ENCODE measurements around the gene PMS2.
"Not testable (repeated sequence)": the region's sequence is repeated elsewhere in the genome, so short reads cannot be mapped to it uniquely, and the experiment has no call there.

GRCh38 chr7:5973580-5973979 lies 35.3 kb downstream of the PMS2 start:
- TF ChIP-seq RCOR1 (IDR thresholded peaks at IDR 0.05; ENCODE audit: low read depth, low read length); RFX5 (IDR thresholded peaks at IDR 0.05); CTCF (IDR thresholded peaks at IDR 0.05); POLR2AphosphoS2 (conservative IDR thresholded peaks at IDR 0.05; ENCODE audit: low read length); HDAC2 (IDR thresholded peaks at IDR 0.05); MYC (IDR thresholded peaks at IDR 0.05; ENCODE audit: borderline replicate concordance, low read length); POLR2A (IDR thresholded peaks at IDR 0.05; ENCODE audit: low read length); CEBPB (IDR thresholded peaks at IDR 0.05); ZC3H11A (IDR thresholded peaks at IDR 0.05); KDM1A (IDR thresholded peaks at IDR 0.05; ENCODE audit: low read depth); TFCP2L1 (CRISPR knock-in tag; IDR thresholded peaks at IDR 0.05): not testable (repeated sequence)

Data from A549 (cell line).